Posterior vena cava (tissue), 2 donors: Measurements from ENCODE around the gene DAB2IP. TPM values are rescaled to one million over a fixed set of nuclear protein-coding genes. Genes with fewer than 3 reads are reported as not detected.
A peak's percentile ranks its signal among the peaks of the same experiment; 100 is the strongest.

Source experiments
- DNase-seq: peaks from one replicate; pipeline ENCODE4 v3.0.0-alpha.2; 2020; ENCODE audit warnings: low spot score
- intact Hi-C, 2 donors: fragments of 100-400 bp; cut with DNase I; formaldehyde crosslinking; loops; one replicate each; pipeline versions ENCODE4 v1.14.1 to v1.14.2; 2022 to 2023
- total RNA-seq, 2 donors: library from RNA; stranded (reverse); fragmentation: NEBNext Ultra II Directional; extraction: Animal tissue kit (Norgen Biotek cat#: 25700); gene quantifications; one replicate each; pipeline ENCODE4 v1.2.1, GENCODE V29; 2021
- donor health status: DM: yes; HTN: yes; CAD: no.
- donor health status: DM: yes; HTN: yes; CAD: no.

Gene DAB2IP
- total RNA-seq, 2 donors from 2014 or later = 68.1 to 83.8 TPM

DNA sequence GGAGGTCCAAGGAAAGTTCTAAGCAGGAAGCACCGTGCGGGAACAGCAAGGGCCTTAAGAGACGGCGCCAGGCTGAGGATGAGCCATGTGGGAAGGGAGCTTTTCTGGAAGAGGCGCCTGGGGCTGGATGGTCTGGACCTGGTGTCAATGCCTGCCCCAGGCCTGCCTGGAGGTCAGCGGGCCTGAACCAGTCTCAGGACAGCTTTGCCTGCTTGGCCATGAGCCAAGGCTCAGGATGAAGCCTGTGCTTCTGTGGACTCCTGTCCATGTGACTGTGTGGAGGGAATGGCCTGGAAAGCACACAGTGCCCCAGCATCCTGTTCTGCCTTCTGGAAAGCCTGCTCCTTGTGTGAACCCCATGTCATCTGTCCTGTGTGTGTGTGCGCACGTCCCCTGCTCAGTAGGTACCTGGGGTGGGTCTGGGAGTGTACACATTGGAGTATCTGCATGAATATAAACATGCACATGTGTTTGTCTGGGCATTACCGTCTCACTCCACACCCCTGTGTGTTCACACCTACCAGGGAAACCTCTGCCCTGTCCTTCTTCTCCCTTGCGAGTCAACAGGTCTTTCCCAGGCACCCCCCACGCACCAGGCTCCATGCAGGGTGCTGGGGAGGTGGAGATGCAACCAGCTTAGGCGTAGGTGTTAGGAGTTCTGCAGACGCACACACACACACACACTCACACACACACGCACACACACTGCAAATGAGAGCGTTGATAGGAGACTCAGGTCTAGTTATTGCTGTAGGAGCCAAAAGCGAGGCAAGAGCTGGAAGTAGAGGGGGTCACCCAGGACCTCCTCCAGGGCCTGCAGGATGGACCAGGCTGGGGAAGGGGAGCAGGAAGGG, 24.8 kb downstream of the DAB2IP start:
- intact Hi-C loops = no loop called here
- peak; percentile 70 for DNase-seq

DNA sequence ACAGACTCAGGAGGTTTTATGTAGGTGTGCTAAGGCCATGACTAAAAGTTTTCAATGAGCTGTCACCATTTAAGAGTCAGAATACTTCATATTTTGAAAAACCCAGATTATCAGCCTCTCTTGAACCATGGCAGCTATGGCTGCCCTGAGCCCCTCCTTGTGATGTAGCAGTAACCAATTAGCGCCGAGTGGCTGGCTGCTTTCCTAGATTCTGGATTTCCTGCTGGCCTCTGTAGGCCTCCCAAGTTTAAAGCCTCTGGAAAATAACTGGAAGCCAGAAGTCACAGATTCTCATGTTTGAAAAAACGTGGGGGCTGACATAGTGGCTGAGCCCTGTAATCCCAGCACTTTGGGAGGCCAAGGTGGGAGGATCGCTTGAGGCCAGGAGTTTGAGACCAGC, 25.5 kb downstream of the DAB2IP start:
- intact Hi-C loops = no loop called here

DNA sequence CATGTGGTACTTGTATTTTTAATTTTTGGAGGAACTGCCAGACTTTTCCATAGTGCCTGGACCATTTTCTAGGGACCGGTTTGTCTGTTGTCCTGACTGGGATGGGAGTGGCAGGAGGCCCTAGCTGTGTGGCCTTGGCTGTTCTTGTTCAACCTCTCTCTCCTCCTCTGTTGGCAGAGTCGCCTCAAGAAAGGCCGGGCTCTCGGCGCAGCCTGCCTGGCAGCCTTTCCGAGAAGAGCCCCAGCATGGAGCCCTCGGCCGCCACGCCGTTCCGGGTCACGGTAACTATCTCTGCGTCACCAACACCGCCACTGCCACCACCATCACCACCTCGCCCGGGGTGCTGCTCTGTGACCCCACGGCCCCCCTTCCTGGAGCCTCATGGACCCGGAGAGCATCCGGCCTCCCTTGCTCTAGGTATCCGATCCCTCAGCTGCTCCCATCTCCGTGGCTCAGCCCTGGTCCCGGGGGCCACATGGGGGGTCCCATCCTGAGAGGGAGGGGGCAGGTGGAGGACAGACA, 27.1 kb downstream of the DAB2IP start:
- intact Hi-C loops = no loop called here
- DNase-seq = peak; percentile 83

More for the DNA sequence above, 25.5 kb downstream of the DAB2IP start:
- peak; percentile 85 for DNase-seq

DNA sequence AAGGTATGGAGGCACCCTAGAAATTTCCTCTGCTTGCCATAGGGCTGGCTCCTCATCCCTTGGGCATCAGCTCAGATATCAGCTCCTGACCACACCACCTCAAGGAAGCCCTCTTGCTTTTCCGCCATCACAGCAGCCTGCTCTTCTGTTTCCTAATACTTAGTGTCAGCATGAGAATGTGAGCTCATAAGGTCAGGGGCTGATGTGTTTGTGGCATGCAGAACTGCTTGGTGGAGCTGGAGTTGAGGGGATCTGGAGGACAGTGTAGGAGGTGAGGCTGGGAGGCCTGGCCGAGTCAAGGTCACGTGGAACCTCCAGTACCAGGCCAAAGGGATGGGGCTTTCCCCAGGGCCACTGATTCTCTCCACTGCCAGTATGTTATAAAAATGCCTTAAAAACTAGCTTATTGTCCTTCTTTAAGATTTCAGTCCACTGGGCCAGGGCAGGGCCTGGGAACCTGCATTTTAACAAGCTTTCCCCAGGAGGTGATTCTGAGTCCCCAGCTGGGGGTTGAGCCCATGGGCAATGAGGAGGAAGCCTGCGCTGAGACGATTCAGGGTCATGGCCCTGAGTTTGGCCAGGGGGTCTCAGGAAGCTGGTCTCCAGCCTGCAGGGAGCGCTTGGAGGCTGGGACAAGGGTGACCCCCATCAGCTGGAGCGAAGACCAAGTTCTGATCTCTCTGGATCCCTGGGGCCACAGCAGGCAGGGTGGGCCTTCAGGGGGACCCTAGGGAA, 28.6 kb downstream of the DAB2IP start:
- intact Hi-C loops = loop anchor here (5.0 to 10.0 kb wide), 2 partner anchors 133 to 305 kb away; no protein-coding TSS in a partner anchor
- peak; percentile 40 for DNase-seq

DNA sequence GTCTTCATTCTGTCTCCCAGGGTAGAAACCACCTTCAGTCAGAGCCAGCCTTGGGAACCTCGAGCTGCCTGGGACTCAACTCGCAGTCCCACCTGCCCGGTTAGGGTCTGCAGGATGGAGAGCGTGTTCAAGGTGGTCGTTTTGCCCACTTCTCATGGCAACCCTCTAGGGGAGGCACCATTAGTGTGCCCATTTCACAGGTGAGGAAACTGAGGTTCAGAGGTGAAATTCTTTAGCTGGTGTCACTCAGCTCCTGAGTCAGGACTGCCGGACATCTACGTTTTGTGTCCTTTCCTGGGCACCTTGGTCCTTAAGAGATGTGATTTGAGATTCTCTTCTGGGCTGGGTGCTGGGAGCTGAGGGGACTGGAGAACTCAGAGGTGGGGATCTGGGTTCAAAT, 30.0 kb downstream of the DAB2IP start:
- DNase-seq = peak; percentile 40
- intact Hi-C loops = loop anchor here (5.0 to 10.0 kb wide), 2 partner anchors 134 to 303 kb away; no protein-coding TSS in a partner anchor

DNA sequence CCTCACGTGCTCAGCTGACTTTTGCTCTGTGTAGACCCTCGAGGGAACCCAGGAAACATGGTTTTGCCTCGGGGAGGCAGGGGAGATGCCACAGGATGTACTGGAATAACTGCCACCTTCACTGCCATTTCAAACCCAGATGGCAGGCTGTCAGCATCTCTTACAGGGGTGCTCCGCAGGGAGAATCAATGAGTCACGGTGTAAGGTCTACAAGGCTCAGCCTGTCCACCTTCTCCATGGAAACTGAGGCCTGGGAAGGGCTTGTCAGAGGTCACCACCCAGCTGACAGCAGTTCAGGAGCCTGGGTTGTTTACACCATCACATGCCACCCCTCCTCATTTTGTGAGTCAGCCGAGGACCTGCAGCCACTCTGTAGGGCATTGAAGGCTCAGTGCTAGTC, 30.8 kb downstream of the DAB2IP start:
- DNase-seq = peak; percentile 32

DNA sequence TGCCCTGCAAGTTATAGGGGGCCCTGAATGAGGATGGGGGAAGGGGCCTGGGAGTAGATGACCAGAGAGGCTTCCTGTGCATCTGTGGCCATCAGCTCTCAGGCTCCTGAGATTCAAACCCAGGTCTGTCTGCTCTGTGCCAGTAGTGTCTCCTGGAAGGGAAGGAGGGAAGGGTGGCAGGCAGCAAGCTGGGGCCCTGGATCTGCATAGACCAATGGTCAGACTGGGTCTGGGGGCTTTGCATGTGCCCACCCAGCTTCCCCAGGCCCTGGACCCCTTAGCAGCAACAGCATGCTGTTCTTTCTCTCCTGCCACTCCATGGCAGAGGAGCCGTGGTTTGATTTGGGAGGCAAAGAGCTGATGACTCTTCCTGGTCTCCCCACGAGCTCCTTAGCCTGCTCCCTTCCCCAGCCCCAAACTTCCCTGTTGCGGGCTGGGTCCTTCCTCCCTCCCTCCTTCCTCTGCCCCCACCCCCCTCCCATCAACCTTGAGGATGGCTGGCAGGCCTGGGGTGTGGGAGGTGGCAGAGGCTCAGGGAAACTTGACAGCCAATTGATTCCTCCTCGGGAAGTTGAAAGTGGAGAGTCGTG, 31.6 kb downstream of the DAB2IP start:
- intact Hi-C loops = loop anchor here (5.0 to 10.0 kb wide), 2 partner anchors 136 to 302 kb away; no protein-coding TSS in a partner anchor
- peak; percentile 53 for DNase-seq

More for the DNA sequence above, 30.8 kb downstream of the DAB2IP start:
- intact Hi-C loops = loop anchor here (5.0 to 10.0 kb wide), 2 partner anchors 135 to 303 kb away; no protein-coding TSS in a partner anchor

DNA sequence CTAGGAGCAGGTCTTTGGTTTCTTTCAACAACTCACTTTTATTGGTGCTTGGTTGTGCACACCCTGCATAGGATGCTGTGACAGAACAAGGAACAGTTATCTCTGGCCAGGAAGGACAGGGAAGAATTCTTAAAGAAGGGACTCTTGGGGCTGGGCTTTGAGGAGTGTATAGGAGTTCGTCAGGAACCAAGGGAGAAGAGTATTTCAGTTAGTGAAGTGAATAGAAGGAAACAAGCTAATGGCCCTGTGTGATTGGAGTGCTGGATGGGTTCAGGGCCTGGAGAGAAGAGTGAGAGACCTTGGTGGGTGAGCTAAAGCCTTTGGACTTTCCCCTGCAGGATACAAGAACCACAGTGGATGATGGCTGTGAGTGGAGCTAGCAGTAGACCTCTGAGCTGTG, 32.2 kb downstream of the DAB2IP start:
- DNase-seq = peak; percentile 44
- intact Hi-C loops = loop anchor here (5.0 to 10.0 kb wide), 2 partner anchors 136 to 301 kb away; no protein-coding TSS in a partner anchor

DNA sequence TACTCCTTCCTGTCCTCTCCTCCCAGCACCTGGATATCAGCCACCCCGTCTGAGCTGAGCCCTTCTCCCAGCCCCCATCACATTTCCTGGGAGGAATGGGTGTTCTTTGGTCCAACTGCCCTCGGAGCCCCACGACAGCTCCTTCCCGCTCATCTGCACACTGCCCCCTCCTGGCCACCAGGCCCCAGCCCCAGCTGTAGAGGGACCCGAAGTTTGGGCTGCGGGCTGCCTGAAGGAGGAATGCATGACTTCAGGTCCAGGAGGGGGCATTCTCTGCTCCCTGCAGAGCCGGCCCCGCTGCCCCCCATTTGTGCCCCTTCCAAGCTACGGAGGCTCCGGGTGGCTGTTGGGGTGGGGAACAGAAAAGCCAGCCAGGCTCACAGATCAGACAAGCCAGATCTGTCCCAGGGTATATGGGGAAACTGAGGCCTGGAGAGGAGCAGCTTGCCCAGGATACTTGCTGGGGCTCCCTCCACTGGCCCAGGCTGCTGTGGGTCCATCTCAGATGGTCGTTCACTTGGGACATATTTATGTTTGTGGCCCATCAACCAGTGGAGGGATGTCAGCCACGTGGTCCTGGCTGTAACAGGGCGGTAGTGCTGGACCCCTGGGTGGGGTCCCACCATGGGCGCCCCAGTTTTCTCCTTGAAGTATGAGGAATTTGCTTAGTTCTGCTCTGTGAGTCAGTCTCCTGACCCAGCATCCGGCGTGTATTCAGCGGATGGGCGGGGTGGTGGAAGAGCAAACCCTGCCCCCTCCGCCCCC, 33.1 kb downstream of the DAB2IP start:
- DNase-seq = peak; percentile 83
- intact Hi-C loops = loop anchor here (5.0 to 10.0 kb wide), 4 partner anchors 132 to 308 kb away; no protein-coding TSS in a partner anchor

DNA sequence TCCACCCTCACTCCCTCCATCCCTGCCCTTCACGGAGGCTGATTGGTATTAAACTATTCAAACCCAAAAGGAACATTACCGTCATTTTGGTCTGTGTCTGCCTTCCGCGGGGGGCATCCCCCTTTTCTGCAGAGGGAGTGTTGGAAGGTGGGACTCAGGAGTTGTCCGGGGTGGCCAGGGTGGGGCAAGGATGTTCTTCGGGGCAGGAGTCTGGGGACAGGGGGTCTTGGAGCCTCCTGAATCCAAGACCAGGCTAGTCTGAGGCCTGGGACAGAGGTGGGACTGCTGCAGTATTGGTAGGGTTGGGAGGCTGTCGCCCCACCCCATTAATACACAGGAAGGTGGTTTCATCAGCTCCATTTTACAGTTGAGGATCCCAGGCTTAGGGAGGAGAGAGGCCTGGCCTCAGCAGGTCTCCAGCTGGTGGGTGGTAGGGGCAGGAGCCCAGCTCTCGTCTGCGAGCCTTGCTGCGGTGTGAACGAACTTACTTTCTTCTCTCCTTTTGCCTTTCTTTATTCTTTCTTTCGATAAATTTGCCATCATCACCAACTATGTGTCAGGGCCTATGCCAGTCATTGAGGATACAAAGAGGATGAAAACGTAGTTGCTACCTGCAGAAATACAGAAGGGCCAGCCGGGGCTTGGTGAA, 33.8 kb downstream of the DAB2IP start:
- peak; percentile 69 for DNase-seq
- intact Hi-C loops = loop anchor here (5.0 to 10.0 kb wide), 3 partner anchors 133 to 307 kb away; no protein-coding TSS in a partner anchor

DNA sequence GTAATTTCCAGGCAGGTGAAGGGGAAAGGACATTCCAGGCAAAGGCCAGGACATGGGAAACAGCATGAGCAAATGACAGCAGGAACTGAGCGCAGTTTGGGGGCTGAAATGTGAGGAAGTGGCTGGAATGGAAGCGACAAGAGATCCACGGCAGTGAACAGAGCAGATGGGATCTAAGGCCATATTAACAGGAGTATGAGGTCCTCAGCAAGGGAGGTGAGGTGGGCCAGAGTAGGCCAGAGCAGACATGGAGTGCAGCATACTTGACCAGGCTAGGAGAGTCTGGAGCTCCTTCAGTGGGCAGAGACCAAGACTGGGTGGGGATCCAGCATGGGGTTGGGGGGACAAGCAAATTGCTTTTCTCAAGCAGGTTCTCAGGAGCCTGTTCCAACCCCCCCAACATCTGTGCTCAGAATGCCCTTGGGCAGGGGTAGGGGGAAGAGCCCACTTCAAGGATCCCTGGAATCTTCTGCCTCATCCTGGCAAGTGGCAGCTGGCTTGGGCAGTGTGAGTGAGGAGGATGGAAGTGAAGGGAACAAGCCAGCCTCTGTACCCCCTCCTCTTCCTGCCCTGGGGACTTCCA, 34.5 kb downstream of the DAB2IP start:
- peak; percentile 66 for DNase-seq
- intact Hi-C loops = loop anchor here (5.0 to 10.0 kb wide), 3 partner anchors 134 to 306 kb away; no protein-coding TSS in a partner anchor

DNA sequence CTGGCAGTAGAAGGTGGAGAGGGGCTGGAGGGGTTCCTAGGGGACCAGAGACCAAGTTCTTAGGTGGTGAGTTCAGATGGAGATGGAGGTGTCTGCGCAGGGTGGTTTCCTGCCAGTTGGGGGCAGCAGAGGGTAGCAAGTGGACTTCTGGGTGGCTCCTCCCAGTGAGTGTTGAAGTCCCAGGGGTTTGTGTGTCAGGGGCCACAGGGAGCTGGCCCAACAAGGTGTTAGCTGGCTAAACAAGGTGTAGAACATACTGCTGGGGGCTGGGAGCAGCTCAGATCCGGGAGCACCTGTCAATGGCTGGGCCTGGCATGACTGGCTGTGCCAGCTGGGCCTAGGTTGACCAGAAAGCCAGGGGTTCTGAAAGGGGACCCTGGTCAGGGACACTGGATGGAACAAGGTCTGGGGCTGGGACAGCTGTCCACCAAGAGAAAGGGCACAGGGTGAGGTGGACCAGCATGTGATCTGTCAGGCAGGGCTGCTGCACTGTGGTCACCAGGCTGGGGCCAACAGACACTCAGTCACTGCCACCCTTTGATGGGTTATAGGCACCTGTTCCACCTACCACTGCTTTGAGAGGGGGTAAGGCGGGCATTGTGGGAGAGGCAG, 35.6 kb downstream of the DAB2IP start:
- intact Hi-C loops = loop anchor here (5.0 to 10.0 kb wide), 3 partner anchors 135 to 305 kb away; no protein-coding TSS in a partner anchor
- DNase-seq = peak; percentile 89

DNA sequence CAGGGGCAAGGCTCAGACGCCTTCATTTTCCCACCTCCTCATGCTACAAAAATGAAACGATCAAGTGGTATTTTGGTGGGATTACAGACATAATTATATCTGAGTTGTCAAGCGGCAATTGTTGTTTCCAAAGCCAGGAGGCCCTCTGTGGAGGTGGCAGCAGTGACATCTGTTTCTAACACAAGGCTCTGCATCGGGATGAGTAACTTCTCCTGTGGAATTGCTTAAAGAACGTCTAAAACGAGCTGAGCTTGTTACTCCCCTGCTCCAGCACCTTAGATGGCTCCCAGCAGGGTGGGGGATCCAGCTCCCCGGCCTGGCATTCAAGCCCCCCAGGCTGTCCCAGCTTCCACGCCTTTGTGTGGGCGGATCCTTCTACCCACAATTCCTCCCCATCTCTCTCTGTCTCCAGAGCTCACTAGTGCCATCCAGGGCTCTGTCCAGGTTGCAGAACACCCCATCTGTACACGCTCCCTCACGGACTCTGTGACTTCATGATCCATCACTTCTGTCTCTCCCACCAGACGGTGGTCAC, 36.8 kb downstream of the DAB2IP start:
- DNase-seq = peak; percentile 50
- intact Hi-C loops = loop anchor here (5.0 to 10.0 kb wide), 3 partner anchors 136 to 304 kb away; no protein-coding TSS in a partner anchor

DNA sequence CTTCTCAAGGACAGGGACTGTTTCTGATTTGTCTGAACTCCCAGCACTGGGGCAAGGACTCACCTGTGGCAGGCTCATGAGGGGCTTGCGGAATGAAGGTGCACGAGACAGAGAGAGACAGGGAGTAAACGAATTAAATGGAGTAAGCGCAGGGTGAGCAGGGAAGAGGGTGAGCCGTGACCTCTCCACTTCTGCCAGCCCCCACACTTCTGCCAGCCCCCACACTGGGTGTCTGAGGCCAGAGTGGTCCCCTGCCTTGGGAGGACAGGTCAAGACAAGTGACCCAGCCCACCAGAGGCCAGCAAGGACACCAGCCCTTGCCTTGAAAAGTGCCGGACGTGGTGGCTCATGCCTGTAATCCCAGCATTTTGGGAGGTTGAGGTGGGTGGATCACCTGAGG, 37.2 kb downstream of the DAB2IP start:
- DNase-seq = peak; percentile 38
- intact Hi-C loops = loop anchor here (5.0 to 10.0 kb wide), 3 partner anchors 136 to 304 kb away; no protein-coding TSS in a partner anchor

DNA sequence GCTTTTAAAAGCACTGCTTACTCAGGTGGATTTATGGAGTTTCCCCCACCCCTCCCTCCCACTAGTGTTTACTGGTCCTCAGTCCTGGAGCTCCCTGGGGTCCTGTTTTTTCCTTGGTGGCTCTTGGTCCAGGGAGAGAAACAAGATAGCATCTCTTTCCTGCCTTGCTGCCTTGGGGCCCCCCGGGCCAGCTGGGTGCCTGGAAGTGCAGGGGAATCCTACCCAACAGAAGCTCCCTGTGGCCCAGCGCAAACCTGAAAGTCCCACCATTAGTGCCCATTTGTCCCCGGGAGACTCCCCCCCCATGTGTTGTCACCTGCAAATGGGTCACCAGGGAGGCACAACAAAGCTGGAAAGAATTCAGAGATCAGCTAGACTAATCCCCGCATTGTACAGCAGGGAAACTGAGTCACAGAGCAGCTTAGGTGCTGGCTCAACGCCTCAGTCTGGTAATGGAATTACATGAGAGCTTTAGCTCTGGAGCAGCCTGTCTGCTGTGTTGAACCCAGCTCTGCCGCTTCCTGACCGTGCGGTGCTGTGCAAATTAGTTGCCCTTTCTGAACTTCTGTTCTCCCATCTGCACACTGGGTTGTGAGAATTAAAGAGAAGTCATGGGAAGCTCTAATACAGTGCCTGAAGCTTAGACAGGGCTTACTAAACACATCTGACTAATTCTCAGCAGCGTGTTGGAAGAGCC, 38.2 kb downstream of the DAB2IP start:
- no peak for DNase-seq
- intact Hi-C loops = loop anchor here (5.0 to 10.0 kb wide), 4 partner anchors 38 to 303 kb away; no protein-coding TSS in a partner anchor

DNA sequence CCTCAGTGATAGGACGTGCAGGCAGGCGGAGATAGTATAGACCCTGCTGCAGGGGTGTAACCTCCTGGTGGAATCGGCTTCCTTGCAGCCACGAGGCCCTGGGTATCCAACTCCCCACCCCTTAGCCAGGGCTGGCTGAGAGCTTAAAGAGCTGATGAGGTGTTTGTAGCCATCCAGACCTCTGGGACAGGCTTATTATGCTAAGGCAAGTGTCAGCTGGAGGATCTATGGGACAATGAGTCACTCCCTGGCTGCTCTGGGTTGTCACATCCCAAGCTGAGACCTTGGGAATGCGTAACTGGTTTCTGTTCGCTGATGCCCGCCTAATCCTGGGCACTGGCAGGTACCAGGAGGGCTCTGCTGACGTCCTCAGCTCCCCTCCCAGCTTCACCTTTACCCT, 38.9 kb downstream of the DAB2IP start:
- intact Hi-C loops = loop anchor here in 1 of 2 donors (5.0 kb wide), 1 partner anchor 37 kb away; no protein-coding TSS in a partner anchor
- DNase-seq = no peak
